HG03565 (cell line): ENCODE results near the gene TSSC4.

Experiments used
- ATAC-seq: cut with Tn5 transposase; IDR thresholded peaks from one replicate; pipeline ENCODE4 v1.9.1; 2021; ENCODE audit warnings: mild to moderate bottlenecking, moderate library complexity; ENCODE audit not compliant: unreplicated experiment

TSSC4 gene

DNA sequence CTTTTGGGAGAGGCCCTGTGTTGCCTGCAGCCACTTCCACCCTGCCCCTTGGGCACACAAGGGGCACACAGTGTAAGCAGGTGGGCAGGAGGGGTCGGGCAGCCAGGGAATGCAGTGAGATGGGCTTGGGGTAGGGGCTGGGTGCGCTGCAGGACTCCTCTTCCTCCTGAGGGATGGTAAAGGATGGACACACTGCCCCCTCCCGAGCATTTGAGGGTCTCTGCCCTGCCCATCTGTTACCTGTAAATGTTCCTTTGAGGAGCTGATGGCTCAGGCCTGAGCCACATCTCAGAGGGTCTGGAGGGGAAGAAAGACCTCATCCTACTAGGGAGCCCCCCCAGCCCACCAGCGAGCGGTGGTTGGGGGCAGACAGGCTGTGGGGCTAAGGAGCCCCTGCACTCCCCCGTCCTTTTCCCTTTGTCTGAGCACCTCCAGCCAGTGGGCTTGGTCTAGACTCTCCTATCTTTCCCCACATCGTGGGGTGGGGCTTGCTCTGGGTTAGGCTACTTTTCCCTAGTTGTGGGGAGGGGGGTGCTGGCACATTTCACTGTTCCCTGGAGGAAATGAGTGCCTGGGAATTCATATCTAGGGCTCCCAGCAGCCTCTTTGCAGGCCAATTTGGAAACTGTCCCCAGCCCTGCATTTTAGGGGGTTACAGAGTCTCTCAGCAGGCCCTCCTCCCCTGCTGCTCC is 1.7 kb upstream of the TSSC4 start:
- ATAC-seq: no peak

GRCh38 chr11:2399488-2400068 is 972 bp upstream of the TSSC4 start:
- no peak for ATAC-seq

DNA sequence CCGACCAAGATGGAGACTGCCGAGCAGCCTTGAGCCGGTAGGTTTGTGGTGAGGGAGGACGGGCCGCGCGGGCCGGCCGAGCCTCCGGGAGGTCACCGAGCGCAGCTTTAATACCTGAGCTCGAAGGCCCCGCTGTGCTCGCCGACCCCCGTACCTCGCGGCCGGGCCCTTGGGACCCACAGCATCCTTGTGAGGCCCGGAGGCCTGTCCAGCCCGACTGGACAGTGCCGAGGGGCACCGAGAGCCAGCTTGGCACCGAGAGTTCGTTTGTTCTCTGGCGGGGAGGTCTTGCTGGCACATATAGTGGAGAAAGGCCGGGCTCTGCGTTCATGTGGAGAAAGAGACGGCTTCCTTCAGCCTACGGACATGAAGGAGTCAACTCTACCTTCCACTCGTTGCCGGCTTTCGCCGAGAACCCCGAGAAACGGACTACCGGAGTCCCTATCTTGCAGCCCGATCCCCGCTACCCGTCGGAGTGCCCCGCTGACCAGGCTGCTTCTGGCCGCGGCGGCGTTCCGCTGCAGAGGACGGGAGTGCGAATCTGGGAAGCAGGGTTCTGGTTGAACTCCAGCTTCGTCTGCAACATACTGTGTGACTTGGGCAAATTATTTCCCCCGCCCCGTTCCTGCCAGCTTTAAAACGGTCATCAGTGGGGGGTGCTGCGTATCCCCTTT is 349 bp downstream of the TSSC4 start:
- ATAC-seq: peak; percentile 4

GRCh38 chr11:2401436-2401984 is 960 bp downstream of the TSSC4 start:
- no peak for ATAC-seq

- ATAC-seq: no peak
Measured at GRCh38 chr11:2402106-2402505, 1.6 kb downstream of the TSSC4 start.

DNA sequence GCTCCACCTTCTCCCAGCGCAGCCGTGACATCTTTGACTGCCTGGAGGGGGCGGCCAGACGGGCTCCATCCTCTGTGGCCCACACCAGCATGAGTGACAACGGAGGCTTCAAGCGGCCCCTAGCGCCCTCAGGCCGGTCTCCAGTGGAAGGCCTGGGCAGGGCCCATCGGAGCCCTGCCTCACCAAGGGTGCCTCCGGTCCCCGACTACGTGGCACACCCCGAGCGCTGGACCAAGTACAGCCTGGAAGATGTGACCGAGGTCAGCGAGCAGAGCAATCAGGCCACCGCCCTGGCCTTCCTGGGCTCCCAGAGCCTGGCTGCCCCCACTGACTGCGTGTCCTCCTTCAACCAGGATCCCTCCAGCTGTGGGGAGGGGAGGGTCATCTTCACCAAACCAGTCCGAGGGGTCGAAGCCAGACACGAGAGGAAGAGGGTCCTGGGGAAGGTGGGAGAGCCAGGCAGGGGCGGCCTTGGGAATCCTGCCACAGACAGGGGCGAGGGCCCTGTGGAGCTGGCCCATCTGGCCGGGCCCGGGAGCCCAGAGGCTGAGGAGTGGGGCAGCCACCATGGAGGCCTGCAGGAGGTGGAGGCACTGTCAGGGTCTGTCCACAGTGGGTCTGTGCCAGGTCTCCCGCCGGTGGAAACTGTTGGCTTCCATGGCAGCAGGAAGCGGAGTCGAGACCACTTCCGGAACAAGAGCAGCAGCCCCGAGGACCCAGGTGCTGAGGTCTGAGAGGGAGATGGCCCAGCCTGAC is 2.5 kb downstream of the TSSC4 start:
- no peak for ATAC-seq

GRCh38 chr11:2404735-2405196 is 4.2 kb downstream of the TSSC4 start:
- ATAC-seq: no peak

- no peak for ATAC-seq
Measured at GRCh38 chr11:2406451-2406850, 5.9 kb downstream of the TSSC4 start.

DNA sequence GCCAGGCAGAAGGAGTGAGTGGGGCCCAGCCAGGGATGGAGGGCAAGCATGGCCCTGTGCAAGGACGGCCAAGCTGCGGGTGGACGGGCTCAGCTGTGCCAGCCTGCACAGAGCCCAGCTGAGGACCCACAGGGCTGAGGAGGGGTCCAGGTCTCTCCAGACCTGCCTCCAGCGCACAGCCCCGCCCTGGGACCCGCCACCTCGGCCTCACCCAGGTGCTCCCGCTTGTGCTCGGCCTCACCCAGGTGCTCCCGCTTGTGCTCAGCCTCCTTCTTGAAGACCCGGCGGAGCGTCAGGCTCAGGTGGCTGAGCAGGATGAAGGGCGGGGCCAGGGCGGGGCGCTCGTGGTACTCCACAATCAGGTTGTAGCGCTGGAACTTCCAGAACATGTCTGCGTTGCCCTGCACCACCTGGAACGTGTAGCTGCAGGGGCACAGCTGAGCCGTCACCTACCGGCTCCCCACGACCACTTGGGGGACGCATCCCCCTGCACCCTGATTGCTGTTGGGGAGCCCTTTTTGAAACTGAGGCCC is 6.4 kb downstream of the TSSC4 start:
- ATAC-seq: no peak

DNA sequence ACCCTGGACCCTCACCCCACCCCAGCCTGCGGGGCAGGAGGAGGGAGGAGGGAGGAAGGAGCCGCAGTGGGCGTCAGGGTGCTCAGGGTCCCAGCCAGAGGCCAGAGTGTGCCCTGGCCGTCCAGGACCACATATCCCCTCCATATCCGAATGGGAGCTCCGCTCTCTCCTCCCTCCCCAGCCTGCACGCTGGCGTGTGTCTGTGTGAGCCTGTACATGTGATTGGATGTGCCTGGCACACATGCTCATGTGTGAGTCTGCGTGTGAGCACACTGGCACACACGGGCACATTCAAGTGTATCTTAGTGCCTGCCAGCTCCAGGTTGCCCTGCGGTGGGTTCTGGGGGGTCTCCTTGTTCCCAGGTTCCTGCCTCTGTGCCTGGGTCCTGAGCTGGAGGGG is 8.1 kb downstream of the TSSC4 start:
- ATAC-seq: no peak

- no peak for ATAC-seq
Measured at GRCh38 chr11:2409126-2409525, 8.6 kb downstream of the TSSC4 start.

DNA sequence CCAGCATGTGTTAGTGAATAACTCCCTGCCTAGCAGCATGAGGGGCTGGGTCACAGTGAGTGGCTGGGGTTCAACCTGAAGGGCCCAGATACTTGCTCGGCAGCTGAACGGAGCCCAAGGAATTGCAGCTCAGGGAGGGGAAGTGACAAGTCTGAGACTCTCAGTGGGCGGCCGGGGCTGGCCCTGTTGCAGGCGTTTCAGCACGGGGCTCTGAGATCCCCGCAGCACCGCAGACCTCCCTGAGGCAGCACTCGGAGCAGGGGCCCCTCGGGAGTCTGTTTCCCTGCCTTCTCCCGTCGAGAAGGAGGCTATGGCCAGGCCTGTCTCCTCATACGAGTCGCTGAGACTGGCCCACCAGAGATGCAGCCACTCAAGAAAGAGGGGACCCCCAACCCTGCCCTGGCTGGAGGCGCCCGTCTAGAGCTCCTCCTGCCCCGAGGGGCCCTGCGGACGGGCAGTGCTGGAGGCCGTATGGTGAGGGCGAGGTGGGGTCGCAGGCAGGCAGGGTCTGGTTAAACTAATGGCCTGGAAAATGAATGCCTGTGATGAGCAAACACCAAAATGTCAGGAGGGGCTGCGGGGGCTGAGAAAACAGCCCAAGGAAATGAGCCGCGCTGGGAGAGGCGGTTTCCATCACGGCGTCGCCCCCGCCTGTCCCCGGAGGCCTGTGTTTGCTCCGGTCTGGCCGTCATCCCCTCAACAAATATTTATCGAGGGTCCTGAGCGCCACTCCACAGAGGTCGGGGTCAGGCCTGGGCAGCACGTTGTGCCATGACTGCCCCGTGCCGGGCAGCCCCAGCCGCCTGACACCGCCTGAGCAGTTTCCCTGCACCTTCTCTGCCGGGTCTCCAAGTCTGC is 9.3 kb downstream of the TSSC4 start:
- ATAC-seq: no peak

GRCh38 chr11:2410616-2411015 is 10.1 kb downstream of the TSSC4 start:
- ATAC-seq: no peak

DNA sequence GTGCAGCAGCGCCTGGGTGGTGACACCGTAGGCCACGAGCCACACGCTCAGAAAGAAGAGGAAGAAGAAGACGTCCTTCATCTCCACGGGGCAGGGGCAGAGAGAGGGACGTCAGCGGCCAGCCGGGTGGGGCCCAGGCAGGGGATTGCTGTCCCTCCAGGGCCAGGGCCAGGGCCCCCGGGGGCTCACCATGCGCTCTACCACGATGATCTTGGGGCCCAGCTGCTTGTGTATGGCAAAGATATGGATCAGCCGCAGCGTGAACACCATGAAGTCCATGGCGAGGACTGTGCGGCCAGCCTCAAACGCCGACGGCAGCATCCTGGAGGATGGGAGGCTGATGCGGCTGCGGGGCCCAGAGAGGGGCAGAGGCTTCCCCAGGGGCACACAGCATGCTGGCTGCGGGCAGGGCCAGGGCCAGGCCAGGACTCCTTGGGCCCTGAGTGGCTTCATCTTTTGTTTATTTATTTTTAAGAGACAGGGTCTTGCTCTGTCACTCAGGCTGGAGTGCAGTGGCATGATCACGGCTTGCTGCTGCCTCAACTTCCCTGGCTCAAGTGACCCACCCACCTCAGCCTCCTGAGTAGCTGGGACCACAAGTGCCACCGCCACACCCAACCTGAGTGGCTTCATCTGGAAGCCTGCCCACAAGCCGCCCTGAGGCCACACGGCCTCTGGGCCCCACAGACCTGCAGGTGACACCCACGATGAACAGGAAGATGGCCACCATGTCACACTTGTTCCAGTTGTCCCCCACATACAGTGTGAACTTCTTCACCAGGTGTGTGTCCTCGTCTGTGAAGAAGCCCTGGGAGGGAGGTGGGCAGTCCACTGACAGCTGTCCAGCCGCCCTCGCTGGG is 11.1 kb downstream of the TSSC4 start:
- ATAC-seq: no peak

DNA sequence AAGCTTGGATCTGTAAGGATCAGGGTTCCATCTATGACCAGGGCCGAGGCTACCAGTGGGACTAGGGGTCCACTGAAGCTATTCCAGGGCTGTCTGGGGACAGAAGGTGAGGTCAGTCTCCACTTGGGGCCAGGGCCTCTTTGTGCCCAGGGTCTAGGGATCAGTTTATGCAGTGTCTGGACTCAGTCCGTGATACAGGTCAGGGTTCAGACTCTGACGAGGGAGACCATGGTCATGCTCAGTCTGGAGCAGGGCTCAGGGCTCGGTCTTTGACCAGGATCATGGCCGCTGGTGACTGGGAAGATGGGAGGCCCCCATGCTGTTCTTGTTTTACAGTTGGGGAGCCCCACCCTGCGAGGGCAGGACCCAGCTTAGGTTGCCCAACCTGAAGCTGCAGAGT is 11.8 kb downstream of the TSSC4 start:
- no peak for ATAC-seq

DNA sequence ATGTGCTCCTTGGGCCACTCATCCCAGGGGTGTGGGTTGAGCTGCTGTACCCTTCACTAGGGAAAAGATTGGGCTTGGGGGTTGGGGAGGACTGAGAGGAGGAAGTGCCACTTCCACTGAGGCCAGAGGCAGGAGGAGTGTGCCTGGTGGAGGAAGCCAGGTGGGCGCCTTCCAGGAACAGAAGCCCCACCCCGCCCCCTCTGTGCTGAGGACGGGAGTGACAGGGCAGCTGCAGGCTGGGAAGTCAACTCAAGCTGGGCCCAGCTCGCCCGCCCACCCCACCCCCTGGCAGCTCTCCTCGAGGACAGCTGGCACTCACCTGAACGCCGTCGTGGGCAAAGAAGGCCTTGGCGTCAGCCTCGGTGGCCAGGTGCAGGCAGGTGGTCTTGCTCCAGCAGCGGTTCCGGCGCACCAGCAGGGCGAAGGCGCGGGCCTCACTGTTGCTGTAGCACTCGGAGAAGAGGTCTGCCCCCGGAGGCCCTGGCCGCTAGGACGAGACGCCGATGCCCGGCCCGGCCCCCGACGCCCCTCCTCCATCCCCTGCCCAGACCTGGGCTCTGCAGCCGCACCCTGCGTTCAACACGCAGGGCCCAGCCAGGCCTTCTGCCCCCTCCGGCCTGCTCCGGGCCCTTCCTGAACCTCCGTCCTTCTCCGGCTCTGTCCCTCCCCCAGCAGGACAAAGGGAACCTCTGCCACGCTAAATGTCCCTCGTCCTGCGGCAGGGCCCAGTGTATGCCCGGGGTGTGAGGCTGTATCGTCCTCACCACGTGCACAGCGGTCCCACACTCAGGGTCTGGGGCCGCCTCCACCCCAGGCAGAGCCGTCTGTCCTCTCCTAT is 13.4 kb downstream of the TSSC4 start:
- no peak for ATAC-seq

GRCh38 chr11:2414616-2415015 is 14.1 kb downstream of the TSSC4 start:
- no peak for ATAC-seq

DNA sequence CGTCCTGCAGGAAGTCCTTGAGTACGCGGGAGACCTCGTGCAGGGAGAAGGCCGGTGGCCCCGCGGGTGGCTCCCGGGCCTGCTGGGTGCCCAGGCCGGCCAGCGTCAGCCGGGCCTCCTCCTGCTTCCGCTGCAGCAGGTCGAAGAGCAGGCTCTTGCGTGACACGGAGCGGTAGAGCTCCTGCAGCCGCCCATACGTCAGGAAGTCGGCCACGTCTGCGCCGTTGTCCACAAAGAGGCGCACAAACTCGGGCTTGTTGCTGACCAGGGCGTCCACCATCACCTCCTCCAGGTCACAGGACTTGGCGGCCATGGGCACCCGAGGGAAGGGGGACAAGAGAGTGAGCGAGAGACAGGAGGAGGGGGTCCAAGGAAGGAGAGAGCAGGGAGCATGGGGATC is 14.6 kb downstream of the TSSC4 start:
- no peak for ATAC-seq
